LNCaP clone FGC (cell line): Measurements from ENCODE around the gene LLGL1.
A peak's percentile ranks its signal among the peaks of the same experiment; 100 is the strongest.

Experiments
- DNase-seq: peaks from one replicate; pipeline ENCODE4 v3.0.0-alpha.2; 2011; ENCODE audit warnings: low read depth
- H3K4me3 ChIP-seq: 2 replicates; pipeline ENCODE4 v1.5.1; 2011; ENCODE audit warnings: mild to moderate bottlenecking, low read depth, low read length, control low read depth
- TF ChIP-seq, protein P1 (sequence below): IDR thresholded peaks from 2 replicates; pipeline ENCODE4 v1.5.1; 2012; ENCODE audit warnings: mild to moderate bottlenecking; ENCODE audit not compliant: control insufficient read depth, insufficient read depth; ENCODE audit errors: extremely low read depth

The LLGL1 gene

DNA sequence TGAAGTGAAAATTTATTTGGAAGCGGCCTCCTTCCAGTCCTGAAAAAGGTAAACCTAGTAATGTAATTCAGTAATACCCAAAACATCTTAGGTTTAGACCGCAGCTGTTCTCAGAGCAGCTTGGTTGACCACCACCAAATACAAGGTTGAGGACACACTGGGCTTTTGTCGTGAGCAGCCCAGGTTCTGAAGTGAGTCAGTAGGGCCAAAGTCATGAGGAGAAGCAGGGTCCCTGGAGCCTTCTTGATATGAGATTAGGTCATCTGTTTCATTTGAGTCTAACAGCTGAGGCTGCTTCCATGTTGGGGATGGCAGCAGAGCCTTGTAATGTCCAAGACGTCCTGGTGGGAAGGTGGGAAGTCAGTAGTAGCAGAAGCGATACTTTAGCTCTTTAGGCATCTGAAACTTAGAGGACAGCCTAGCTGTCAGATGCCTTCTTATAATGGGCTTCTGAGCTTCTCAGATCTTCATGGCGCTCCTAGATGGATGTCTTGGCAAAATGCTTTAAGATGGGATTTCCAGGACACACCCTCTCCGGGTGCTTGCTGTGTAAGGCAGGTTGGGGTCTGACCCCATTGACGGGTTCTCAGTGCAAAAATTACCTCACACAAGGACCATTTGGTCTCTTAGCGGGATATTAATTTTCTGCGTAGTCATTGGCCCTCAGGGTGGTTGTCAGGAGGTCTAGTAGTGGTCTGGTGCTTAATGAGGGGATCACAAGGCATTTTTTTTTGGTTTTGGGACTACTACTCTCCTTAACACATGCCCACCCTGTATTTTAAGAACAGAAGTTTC, 39.4 kb upstream of the LLGL1 start:
- DNase-seq: no peak
- peak overlapping the region; percentile 74 for H3K4me3 ChIP-seq
- TF ChIP-seq, protein P1, sequence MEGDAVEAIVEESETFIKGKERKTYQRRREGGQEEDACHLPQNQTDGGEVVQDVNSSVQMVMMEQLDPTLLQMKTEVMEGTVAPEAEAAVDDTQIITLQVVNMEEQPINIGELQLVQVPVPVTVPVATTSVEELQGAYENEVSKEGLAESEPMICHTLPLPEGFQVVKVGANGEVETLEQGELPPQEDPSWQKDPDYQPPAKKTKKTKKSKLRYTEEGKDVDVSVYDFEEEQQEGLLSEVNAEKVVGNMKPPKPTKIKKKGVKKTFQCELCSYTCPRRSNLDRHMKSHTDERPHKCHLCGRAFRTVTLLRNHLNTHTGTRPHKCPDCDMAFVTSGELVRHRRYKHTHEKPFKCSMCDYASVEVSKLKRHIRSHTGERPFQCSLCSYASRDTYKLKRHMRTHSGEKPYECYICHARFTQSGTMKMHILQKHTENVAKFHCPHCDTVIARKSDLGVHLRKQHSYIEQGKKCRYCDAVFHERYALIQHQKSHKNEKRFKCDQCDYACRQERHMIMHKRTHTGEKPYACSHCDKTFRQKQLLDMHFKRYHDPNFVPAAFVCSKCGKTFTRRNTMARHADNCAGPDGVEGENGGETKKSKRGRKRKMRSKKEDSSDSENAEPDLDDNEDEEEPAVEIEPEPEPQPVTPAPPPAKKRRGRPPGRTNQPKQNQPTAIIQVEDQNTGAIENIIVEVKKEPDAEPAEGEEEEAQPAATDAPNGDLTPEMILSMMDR: no peak

DNA sequence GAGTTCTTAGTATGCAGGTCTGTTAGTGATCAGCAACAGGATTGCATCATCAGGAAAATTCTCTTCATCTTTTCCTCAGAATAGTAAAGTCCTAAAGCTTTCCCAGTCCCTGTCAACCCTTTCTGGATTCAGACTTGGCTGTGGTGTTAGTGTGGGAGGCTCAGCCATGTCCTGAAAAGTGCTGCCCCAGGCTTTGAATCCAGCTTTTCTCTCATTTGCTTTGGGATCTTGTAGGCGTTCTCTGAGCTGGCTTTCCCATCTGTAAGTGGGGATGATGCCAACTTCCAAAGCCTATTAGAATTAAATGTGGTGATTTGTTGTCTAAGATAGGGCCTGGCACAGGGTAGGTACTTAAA, 38.8 kb upstream of the LLGL1 start:
- no peak for DNase-seq
- peak overlapping the region; percentile 74 for H3K4me3 ChIP-seq
- TF ChIP-seq, protein P1: no peak

DNA sequence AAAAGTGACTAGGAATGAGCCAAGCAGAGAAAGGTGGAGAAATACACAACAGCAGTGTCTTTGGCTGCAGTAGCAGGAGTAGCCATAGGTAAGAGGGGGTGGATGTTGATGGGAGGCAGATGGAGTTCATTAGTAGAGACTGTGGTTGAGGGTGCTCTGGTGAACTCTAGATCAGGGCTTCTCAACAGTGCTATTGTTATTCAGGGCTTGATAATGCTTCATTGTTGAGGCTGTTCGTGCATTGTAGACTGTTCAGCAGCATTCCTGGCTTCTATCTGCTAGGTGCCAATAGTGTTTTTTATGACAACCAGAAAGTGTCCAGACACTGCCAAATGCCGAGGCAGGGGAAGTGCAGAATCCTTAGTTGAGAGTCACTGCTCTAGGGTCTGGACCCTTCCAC, 38.2 kb upstream of the LLGL1 start:
- TF ChIP-seq, protein P1: no peak
- peak overlapping the region; percentile 74 for H3K4me3 ChIP-seq
- DNase-seq: no peak

DNA sequence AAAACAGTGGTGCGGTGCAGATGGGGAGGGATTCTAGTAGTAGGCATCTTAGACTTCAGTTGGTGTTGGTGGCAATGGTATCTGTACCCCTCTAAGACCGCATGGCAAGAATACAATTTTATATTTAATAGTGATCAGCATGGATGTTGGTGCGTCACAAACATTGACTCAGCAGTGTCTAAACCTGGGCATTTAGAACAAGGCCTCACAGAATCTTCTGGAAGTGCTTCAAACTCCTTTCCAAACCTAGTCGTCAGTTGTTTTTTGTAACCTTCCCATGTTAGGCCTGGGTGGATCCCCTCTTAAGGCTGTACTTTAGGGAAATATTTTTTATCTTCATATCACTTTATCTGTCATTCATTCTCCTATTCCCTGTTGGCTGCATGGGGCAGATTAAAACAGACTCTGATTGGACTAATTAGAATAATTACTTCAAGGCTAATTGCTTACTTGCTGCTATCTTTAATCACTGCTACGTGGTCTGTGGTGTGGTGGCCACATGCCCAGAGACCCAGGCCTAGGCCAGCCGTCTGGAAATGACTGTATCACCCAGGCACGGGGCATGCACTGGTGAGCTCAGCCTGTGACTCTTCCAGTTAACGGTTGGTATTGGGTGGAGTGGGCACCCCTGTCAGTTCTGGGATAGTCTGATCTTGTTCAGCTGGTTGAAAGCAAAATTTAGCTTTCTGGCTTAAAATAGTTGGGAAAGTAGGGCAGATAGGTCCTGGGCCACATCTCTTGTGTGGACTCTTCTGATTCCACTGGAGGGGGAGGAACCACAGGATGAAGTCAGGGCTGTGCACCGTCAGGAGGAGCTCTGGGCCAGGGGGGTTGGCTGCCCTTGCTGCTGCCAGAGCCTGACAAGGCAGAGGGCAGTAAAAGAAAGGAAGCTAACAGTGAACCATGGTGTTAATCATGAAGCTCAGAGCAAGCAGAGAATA, 37.3 kb upstream of the LLGL1 start:
- peak overlapping the region; percentile 74 for H3K4me3 ChIP-seq
- DNase-seq: no peak
- TF ChIP-seq, protein P1: no peak

DNA sequence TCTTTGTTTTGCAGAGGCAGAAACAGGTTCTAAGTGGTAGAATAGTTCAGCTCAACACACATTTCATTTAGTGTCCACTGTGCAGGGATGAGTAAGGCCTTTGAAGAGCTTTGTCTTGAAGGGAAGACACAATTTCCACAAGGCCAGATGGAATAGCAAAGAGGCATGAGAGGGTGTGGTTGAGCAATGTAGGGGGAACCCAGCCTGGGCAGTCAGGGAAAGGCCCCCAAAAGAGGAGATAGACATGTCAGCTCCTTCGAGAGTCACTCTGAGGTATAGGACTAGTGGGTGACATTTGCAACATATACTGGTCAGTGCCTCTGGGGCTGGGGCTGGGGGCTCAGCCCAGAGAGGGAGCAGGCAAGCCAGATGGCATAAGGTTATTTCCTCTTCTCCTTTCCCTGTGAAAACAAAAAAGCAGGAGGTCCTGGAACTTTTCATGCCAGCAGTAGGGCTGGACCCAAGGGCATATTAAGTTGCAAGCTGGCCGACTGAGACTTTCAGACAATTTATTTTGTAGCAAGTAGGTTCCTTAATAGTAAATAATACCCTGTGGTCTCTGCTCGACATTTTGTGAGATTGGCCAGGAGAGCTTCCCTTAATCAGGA, 34.7 kb upstream of the LLGL1 start:
- DNase-seq: no peak
- TF ChIP-seq, protein P1: no peak
- H3K4me3 ChIP-seq: 0 out of 2 replicates have a peak overlapping the region, but pooled peaks have one; percentile 14

DNA sequence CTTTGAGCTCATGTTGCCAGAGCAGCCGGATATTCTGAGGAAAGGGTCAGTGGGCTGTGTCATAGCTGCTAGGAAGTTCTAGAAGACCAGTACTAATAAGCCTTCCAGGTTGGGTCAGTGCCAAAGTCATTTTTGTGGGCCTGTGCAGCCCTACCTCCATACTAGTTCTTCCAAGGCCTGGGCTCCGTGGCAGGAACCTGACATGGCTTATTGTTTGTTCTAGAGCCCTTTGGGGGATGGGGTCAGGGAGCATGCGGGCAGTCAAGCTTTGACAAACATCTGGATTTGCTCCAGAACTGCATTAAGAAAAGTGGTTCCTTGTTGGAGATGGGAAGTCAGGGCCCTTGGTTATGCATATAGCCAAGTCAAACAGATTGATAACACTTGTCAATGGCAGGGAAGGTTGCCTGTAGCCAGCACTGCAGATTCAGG, 34.2 kb upstream of the LLGL1 start:
- H3K4me3 ChIP-seq: peak overlapping the region; percentile 14; the same call in 1 of the 2 replicates
- TF ChIP-seq, protein P1: no peak
- peak; percentile 94 for DNase-seq
